HCT116 (cell line): ENCODE results near the gene HEY2. TPM values are rescaled to one million over a fixed set of nuclear protein-coding genes. Genes with fewer than 3 reads are reported as not detected.

Experiments
- ATAC-seq: fragments of 200-7000 bp; cut with Tn5 transposase; 2 replicates; pipeline ENCODE4 v1.9.1; 2020; ENCODE audit warnings: mild to moderate bottlenecking, moderate library complexity
- BruUV-seq: library from RNA; stranded (reverse); fragments of 400-500 nt; replicated peaks from 2 replicates; lab custom pipeline; 2021; lab: Mats Ljungman, UMichigan
- CTCF ChIA-PET: fragments of 300-600 bp; sonication (Branson Sonifier 250); formaldehyde crosslinking; loops from one replicate; lab custom pipeline; 2021; ENCODE audit warnings: antibody characterized with exemption; lab: Charles Lee
- POLR2A ChIA-PET: fragments of 300-600, 350-600 bp; sonication (Branson Sonifier 250); formaldehyde crosslinking; loops from one replicate; lab custom pipeline; 2021; ENCODE audit warnings: antibody characterized with exemption; lab: Charles Lee
- RAD21 ChIA-PET, 2 experiments: fragments of 300-600 bp; sonication (Branson Sonifier 250); formaldehyde crosslinking; loops; one replicate each; lab custom pipeline; 2023; ENCODE audit warnings: low total read pairs in 2 of 2; ENCODE audit not compliant: uncharacterized antibody in 2 of 2, unreplicated experiment in 2 of 2, low non-redundant PET in 1 of 2; lab: Charles Lee
- DNase-seq: peaks from one replicate; pipeline ENCODE4 v3.0.0-alpha.2; 2010; ENCODE audit warnings: low read depth, low spot score
- H2AFZ ChIP-seq: fragments of 200-600 bp; shearing (Covaris generic), sonication (generic); 2 replicates; pipeline ENCODE4 v1.6.1; 2017; ENCODE audit warnings: low read depth, mixed run types, mixed read lengths, antibody characterized with exemption, low read length; ENCODE audit not compliant: poor library complexity, severe bottlenecking
- H3K27ac ChIP-seq: 2 replicates; pipeline ENCODE4 v1.5.1; 2012; ENCODE audit warnings: low read depth, low read length
- H3K27me3 ChIP-seq: fragments of 200-600 bp; sonication (generic); 2 replicates; pipeline ENCODE4 v1.6.1; 2016; ENCODE audit warnings: mixed run types, low read length, mixed read lengths; ENCODE audit not compliant: insufficient read depth
- H3K36me3 ChIP-seq, 2 experiments: fragments of 200-500 bp in 1 of 2; fragments of 200-600 bp in 1 of 2; sonication (Bioruptor generic) in 1 of 2; sonication (generic) in 1 of 2; 2 replicates each; pipeline versions ENCODE4 v1.5.1 to v1.6.1; 2014 to 2016; ENCODE audit warnings: low read length in 2 of 2, inconsistent platforms in 1 of 2, mixed read lengths in 1 of 2, mixed run types in 1 of 2; ENCODE audit not compliant: insufficient read depth in 2 of 2, control insufficient read depth in 1 of 2
- H3K4me1 ChIP-seq, 2 experiments: fragments of 200-600 bp in 1 of 2; sonication (generic) in 1 of 2; 2 replicates each; pipeline versions ENCODE4 v1.5.1 to v1.6.1; 2012 to 2017; ENCODE audit warnings: low read length in 2 of 2, inconsistent platforms in 1 of 2, mild to moderate bottlenecking in 1 of 2, mixed read lengths in 1 of 2, mixed run types in 1 of 2, moderate library complexity in 1 of 2; ENCODE audit not compliant: insufficient read depth in 2 of 2, control insufficient read depth in 1 of 2
- H3K4me2 ChIP-seq: fragments of 200-600 bp; sonication (generic); 2 replicates; pipeline ENCODE4 v1.6.1; 2017; ENCODE audit warnings: mixed run types, low read length, mixed read lengths
- H3K4me3 ChIP-seq, 2 experiments: fragments of 200-600 bp in 1 of 2; sonication (generic) in 1 of 2; replicated peaks in 1 of 2; 2 replicates each; pipeline ENCODE4 v1.5.1; 2011 to 2016; ENCODE audit warnings: low read length in 2 of 2, control low read depth in 1 of 2, low read depth in 1 of 2, mild to moderate bottlenecking in 1 of 2, mixed read lengths in 1 of 2, mixed run types in 1 of 2
- H3K79me2 ChIP-seq: fragments of 200-600 bp; sonication (generic); 2 replicates; pipeline ENCODE4 v1.6.1; 2017; ENCODE audit warnings: mild to moderate bottlenecking, mixed run types, low read length, moderate library complexity, mixed read lengths; ENCODE audit not compliant: insufficient read depth
- H3K9ac ChIP-seq: fragments of 200-600 bp; sonication (generic); 2 replicates; pipeline ENCODE4 v1.6.1; 2016; ENCODE audit warnings: low read length, mixed read lengths
- H3K9me2 ChIP-seq: fragments of 200-600 bp; sonication (generic), shearing (Covaris generic); 2 replicates; pipeline ENCODE4 v1.6.1; 2017; ENCODE audit warnings: mixed run types, mild to moderate bottlenecking, moderate library complexity; ENCODE audit not compliant: insufficient read depth
- H3K9me3 ChIP-seq, 2 experiments: fragments of 200-500 bp in 1 of 2; fragments of 200-600 bp in 1 of 2; sonication (Bioruptor generic) in 1 of 2; sonication (generic) in 1 of 2; 2 replicates each; pipeline ENCODE4 v1.6.1; 2014 to 2017; ENCODE audit warnings: low read length in 2 of 2, mixed read lengths in 2 of 2, inconsistent platforms in 1 of 2, low read depth in 1 of 2, mild to moderate bottlenecking in 1 of 2, mixed run types in 1 of 2, moderate library complexity in 1 of 2; ENCODE audit not compliant: control insufficient read depth in 1 of 2, insufficient read depth in 1 of 2
- H4K20me1 ChIP-seq: fragments of 200-600 bp; sonication (generic), shearing (Covaris generic); 2 replicates; pipeline ENCODE4 v1.6.1; 2017; ENCODE audit warnings: mixed run types, mild to moderate bottlenecking, moderate library complexity; ENCODE audit not compliant: insufficient read depth
- CBX3 ChIP-seq: IDR thresholded peaks from 2 replicates; pipeline ENCODE4 v1.6.1; 2012; ENCODE audit warnings: low read depth
- CEBPB ChIP-seq: IDR thresholded peaks from 2 replicates; pipeline ENCODE4 v1.6.1; 2012; ENCODE audit warnings: low read depth
- CTCF ChIP-seq, 3 experiments: fragments of 200-600 bp in 1 of 3; sonication (generic) in 1 of 3; IDR thresholded peaks in 2 of 3; conservative IDR thresholded peaks in 1 of 3; 2 replicates each; pipeline ENCODE4 v1.5.1; 2012 to 2017; ENCODE audit warnings: low read depth in 2 of 3, low read length in 2 of 3, antibody characterized with exemption in 1 of 3, borderline replicate concordance in 1 of 3, control low read depth in 1 of 3, mild to moderate bottlenecking in 1 of 3, mixed read lengths in 1 of 3, mixed run types in 1 of 3, moderate library complexity in 1 of 3; ENCODE audit not compliant: insufficient read depth in 1 of 3
- EGR1 ChIP-seq: IDR thresholded peaks from 2 replicates; pipeline ENCODE4 v1.6.1; 2012; ENCODE audit warnings: low read depth
- ELF1 ChIP-seq: IDR thresholded peaks from 2 replicates; pipeline ENCODE4 v1.6.1; 2012; ENCODE audit warnings: low read depth, borderline replicate concordance
- EZH2 ChIP-seq: fragments of 200-600 bp; sonication (generic); IDR thresholded peaks from 2 replicates; pipeline ENCODE4 v1.6.1; 2017; ENCODE audit warnings: antibody characterized with exemption, mixed run types
- JUND ChIP-seq: IDR thresholded peaks from 2 replicates; pipeline ENCODE4 v1.6.1; 2012
- POLR2A ChIP-seq: IDR thresholded peaks from 2 replicates; pipeline ENCODE4 v1.7.0; 2011; ENCODE audit warnings: borderline replicate concordance; ENCODE audit not compliant: insufficient read depth, insufficient read length; ENCODE audit errors: extremely low read depth
- POLR2AphosphoS5 ChIP-seq: IDR thresholded peaks from 2 replicates; pipeline ENCODE4 v1.6.1; 2011; ENCODE audit warnings: mild to moderate bottlenecking, low read depth, low read length, moderate library complexity
- REST ChIP-seq: IDR thresholded peaks from 2 replicates; pipeline ENCODE4 v1.6.1; 2012; ENCODE audit warnings: low read depth
- SRF ChIP-seq: IDR thresholded peaks from 2 replicates; pipeline ENCODE4 v1.6.1; 2012; ENCODE audit warnings: low read depth
- TCF7L2 ChIP-seq: IDR thresholded peaks from 2 replicates; pipeline ENCODE4 v1.7.0; 2011; ENCODE audit warnings: borderline replicate concordance, inconsistent platforms; ENCODE audit not compliant: insufficient read depth, insufficient read length; ENCODE audit errors: extremely low read depth
- YY1 ChIP-seq: IDR thresholded peaks from 2 replicates; pipeline ENCODE4 v1.6.1; 2011; ENCODE audit warnings: low read length, low read depth, moderate library complexity, mild to moderate bottlenecking; ENCODE audit not compliant: insufficient replicate concordance; ENCODE audit errors: extremely low read depth
- ZBTB33 ChIP-seq: IDR thresholded peaks from 2 replicates; pipeline ENCODE4 v1.6.1; 2011; ENCODE audit warnings: mild to moderate bottlenecking, low read length, moderate library complexity; ENCODE audit not compliant: insufficient replicate concordance; ENCODE audit errors: extremely low read depth
- ZFX ChIP-seq: fragments of 450-650 bp; IDR thresholded peaks from 2 replicates; pipeline ENCODE4 v1.6.1; 2017
- ZNF274 ChIP-seq: fragments of 200-500 bp; sonication (Bioruptor generic); IDR thresholded peaks from 2 replicates; pipeline ENCODE4 v1.6.1; 2014; ENCODE audit warnings: mild to moderate bottlenecking, low read depth, low read length, inconsistent platforms
- intact Hi-C: fragments of 100-400 bp; cut with micrococcal nuclease; formaldehyde crosslinking; loops from 2 replicates; pipeline ENCODE4 v1.10.0; 2022
- total RNA-seq: library from RNA; stranded (reverse); gene quantifications from one replicate; pipeline ENCODE4 v1.2.1, GENCODE V29; 2021; ENCODE audit not compliant: unreplicated experiment
- TF ChIP-seq, protein P1 (sequence below): IDR thresholded peaks from 2 replicates; pipeline ENCODE4 v1.6.1; 2012

Gene HEY2
- total RNA-seq, 1 experiment from 2014 or later: not detected

DNA sequence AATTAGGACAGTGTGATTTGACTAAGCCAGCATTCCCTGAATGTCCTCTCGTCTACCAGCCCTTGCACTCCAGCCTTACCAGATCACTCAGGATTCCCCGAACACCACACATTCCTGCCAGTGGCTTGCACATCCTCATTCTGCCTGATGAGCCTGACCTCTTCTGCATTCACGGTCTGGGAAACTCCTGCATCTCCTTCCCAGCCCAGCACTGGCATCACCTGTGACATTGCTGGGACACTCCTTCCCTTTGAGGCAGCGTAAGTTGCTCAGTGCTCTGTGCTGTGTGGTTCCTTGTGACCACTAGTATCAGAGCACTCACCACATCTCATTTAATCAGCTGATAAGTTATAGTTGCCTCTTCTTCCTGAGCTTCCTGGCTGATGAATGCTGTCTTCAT, 58.6 kb downstream of the HEY2 start:
- no peaks in the 10 kb centered on the region for H3K36me3 ChIP-seq
- H3K79me2 ChIP-seq: no peaks in the 10 kb centered on the region
- no TSS peak for BruUV-seq
- H3K9ac ChIP-seq: no peak overlapping the region
- H3K4me3 ChIP-seq: no peak overlapping the region
- no peak overlapping the region for H3K4me2 ChIP-seq
- ChIA-PET RAD21 (no interaction called here), CTCF (interaction anchor here (1.4 kb wide), 2 partner anchors 16 to 148 kb away, joined by 3 read pairs; partner anchors contain the start of gene HINT3), POLR2A (no interaction called here)
- no peak for TF ChIP-seq REST
- TF ChIP-seq SRF: no peak
- TF ChIP-seq EGR1: no peak
- no peak for TF ChIP-seq CEBPB
- TF ChIP-seq ELF1: no peak
- TF ChIP-seq POLR2AphosphoS5: no peak
- no peak for TF ChIP-seq YY1
- TF ChIP-seq TCF7L2: no peak
- TF ChIP-seq ZBTB33: no peak
- TF ChIP-seq ZNF274: no peak
- TF ChIP-seq POLR2A: no peak
- TF ChIP-seq CTCF (IDR thresholded peaks at IDR 0.05 in 2 of 3, conservative IDR thresholded peaks at IDR 0.05 in 1 of 3; ENCODE audit: borderline replicate concordance in 1 of 3, insufficient read depth in 1 of 3, low read depth in 2 of 3, low read length in 2 of 3): no peak
- no peak for TF ChIP-seq EZH2
- TF ChIP-seq, protein P1, sequence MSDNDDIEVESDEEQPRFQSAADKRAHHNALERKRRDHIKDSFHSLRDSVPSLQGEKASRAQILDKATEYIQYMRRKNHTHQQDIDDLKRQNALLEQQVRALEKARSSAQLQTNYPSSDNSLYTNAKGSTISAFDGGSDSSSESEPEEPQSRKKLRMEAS: no peak
- TF ChIP-seq ZFX: no peak
- no peak for TF ChIP-seq JUND
- TF ChIP-seq CBX3: no peak
- H3K4me1 ChIP-seq: peaks cover 3 to 10% of the 10 kb centered on the region in 2 experiments; a peak in 3 of 4 replicates
- DNase-seq (no peak), ATAC-seq (no peak)
- H3K9me2 ChIP-seq: no peaks in the 10 kb centered on the region
- H3K9me3 ChIP-seq: no peaks in the 10 kb centered on the region
- no peak overlapping the region for H3K27ac ChIP-seq
- no peaks in the 10 kb centered on the region for H4K20me1 ChIP-seq
- no peak overlapping the region for H2AFZ ChIP-seq
- intact Hi-C loops: no loop called here
- H3K27me3 ChIP-seq: no peaks in the 10 kb centered on the region
